Activated naive CD8-positive, alpha-beta T cell treated with anti-CD3 and anti-CD28 coated beads, Interleukin-2, amount 50 U/mL, for 16 hours (primary cell): ENCODE data around the gene CPNE2.
"Not testable (repeated sequence)": the region's sequence is repeated elsewhere in the genome, so short reads cannot be mapped to it uniquely, and the experiment has no call there.

Experiments
- DNase-seq: peaks from one replicate; pipeline ENCODE4 v3.0.0-alpha.2; 2020; ENCODE audit warnings: low read depth, low spot score

CPNE2 gene

DNA sequence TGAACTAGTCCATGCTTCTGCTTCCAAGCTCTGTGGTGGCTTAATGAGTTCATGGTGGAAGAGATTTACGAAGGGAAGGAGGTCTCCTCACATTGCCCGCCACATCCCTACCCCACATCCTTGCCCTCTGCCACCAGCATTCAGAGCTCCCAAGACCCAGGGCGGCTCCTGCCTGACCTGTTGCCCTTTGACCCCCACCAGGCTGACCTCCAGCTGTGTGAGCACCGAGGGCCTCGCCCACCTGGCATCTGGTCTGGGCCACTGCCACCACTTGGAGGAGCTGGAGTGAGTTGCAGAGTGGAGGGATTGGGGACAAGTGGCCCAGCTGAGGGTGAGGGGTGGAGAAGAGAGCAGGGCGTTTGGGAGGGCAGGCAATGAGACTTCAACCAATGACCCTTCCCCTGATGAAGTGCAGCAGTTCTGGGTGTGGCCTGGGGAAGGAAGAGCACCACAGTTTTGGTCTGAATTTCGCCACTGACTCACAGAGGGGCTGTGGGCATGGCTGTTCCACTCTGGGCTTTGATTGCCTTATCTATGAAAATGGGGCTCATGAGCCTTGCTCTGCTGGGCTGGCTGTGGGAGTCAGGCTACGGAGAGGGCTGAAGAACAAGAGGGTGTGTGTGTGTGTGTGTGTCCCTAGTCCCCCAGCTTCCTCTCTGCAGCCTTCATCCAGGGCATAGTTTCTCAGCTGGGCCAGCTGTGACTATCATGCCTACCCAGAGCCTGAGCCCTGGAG is 22.6 kb upstream of the CPNE2 start:
- DNase-seq, result no peak

DNA sequence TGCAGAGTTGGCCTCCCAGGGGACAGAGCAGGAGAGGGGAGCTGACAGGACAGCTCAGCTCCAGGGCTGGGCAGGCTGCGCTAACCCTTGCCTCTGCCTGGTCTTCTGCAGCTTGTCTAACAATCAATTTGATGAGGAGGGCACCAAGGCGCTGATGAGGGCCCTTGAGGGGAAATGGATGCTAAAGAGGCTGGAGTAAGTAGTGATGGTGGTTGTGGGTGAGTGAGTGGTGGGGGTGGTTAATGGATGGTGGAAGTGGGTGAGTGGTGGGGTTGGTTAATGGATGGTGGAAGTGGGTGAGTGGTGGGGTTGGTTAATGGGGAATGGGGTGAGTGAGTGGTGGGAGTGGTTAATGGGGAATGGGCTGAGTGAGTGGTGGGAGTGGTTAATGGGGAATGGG is 22.0 kb upstream of the CPNE2 start:
- no peak for DNase-seq

GRCh38 chr16:57071081-57071732 is 21.2 kb upstream of the CPNE2 start:
- not testable (repeated sequence) for DNase-seq

DNA sequence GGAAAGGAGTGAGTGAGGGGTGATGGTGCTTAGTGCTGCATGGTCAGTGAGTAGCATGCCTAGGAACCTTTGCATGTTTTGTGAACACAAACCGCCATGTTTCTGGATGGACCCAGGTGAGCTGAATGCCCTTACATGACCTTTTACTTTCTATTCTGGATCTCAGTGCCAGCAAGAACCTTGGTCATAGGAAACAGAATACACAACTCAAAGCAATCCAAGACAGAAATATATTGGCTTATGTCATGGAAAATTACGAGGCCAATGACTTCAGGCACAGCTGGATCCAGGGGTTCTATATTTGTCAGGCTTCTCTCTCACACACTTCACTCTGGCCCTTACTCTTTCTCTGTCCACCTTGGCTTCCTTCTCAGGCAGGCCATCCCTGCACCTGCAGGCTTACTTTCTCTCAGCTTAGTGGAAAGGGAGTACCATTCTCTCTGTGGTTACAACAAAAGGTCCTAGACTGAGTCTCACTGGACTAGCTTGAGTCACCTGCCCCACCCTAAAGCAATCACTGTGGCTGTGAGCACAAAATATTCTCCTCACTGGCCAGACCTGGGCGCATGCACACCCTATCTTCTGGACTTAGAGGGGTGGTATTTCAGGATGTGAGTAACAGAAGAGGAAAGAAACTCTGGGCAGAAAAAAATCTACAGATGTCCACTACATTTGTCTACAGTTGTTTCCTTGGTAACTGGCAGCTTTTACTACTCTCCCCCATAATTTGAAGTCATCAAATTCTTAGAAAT is 20.4 kb upstream of the CPNE2 start:
- no peak for DNase-seq

DNA sequence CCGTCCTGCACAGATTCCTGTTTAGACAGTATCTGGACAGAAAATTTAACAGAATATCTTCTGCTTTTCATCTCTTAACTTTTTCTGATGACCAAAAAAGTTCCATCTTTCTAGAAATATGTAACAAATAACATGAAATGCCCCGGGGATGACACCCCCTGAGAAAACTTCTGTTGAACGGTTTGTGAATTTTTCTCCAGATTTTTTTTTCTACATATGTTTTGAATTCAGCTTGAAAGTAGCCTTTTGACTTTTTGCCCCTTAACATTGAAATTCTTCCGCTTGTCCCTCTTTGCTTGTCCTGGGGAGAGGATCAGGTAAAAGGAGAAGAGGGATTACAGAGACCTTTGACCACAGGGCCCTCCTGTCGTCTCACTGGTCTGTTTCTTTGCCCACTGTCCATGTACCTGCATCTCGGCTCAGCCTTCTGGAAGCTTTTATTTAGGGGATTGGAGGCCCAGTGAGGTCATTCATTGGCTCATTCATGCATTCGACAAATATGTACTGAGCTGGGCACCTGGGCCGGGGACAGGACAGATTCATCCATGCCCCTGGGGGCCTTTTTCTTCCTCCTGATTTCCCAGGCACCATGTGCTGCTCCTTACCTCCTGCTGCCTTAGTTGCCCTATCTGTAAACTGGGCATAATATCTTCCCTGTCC is 19.6 kb upstream of the CPNE2 start:
- no peak for DNase-seq

DNA sequence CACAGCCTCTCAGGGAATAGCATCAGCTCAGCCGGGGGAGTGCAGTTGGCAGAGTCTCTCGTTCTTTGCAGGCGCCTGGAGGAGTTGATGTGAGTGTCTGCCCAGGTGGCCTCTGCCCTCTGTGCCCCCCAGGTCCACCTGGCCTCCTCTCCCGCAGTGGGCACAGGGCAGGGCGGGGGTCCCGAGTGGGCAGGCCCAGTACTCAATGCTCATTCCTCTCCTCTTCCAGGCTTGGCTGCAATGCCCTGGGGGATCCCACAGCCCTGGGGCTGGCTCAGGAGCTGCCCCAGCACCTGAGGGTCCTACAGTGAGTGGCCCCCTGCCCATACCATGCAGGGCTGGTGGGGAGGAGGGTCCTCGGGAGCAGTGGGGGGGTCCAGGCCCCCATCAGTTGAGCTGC is 14.7 kb upstream of the CPNE2 start:
- DNase-seq, result no peak

- no peak for DNase-seq
These were observed 10.6 kb upstream of the CPNE2 start for GRCh38 chr16:57081744-57082143.

DNA sequence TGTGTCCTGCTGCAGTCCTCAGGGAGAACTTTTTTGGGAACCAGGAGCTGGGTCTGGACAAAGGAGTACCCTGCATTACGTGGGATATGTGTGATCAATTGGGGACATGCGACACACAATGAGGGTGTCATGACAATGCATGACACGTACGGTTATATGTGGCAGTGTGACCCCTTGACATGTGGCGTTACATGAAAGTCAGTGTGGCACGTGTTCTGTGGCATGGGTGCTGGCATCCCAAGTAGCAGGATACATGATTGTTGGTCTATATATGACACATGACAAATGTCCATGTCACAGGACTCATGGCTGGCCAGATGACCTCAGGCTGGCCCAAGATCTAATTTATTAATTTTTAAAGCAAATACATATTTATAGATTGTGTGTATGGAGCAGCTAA is 9.7 kb upstream of the CPNE2 start:
- no peak for DNase-seq

DNA sequence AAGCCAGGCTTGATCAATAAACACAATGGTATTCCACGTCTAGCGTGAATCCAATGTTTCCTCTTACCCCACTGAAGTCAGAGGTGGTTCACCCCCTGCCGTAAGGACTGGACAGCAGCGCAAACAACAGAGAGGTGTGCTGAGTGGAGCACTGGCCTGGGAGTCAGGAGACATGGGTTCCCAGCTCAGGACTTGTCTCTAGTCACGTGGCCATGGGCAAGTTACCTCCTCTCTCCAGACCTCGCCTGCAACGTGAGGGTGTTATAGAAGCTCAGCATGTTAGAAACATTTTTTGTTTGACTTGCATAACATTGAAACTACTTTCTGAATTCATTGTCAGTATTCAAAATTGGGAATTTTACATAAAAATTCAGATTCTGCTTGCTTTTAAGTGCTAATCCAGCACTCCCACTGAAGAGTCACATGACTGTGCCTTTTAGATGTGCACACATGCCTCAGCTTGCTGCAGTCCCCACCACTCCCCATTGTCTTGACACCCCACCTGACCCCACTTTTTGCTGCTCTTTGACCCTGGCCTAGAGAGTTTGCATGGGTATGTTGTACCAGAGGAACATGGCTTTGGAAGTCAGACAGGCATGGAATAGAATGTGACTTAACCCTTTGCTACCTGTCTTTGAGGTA is 8.8 kb upstream of the CPNE2 start:
- DNase-seq, result no peak

- peak; percentile 45 for DNase-seq
These were observed 8.1 kb upstream of the CPNE2 start for GRCh38 chr16:57084257-57084770.

DNA sequence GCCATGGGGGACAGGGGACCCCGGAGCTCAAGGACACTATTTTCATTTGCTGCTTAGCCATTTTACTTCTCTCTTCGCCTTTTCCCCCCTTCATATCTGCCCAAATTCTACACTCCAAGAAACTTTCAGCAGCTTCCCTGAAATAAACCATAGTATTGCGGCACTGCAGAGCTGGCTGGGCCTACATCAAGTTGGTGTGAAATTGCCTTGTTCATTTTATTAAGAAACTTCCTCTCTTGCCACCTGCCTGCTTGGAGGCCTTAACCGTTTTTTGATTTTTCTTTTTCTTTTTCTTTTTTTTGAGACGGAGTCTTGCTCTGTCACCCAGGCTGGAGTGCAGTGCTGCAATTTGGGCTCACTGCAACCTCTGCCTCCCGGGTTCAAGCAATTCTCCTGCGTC is 7.4 kb upstream of the CPNE2 start:
- no peak for DNase-seq

- DNase-seq, result no peak
These were observed 5.4 kb upstream of the CPNE2 start for GRCh38 chr16:57087003-57087402.

- no peak for DNase-seq
These were observed 3.0 kb upstream of the CPNE2 start for GRCh38 chr16:57089406-57089805.

- no peak for DNase-seq
These were observed 996 bp upstream of the CPNE2 start for GRCh38 chr16:57091200-57091974.

DNA sequence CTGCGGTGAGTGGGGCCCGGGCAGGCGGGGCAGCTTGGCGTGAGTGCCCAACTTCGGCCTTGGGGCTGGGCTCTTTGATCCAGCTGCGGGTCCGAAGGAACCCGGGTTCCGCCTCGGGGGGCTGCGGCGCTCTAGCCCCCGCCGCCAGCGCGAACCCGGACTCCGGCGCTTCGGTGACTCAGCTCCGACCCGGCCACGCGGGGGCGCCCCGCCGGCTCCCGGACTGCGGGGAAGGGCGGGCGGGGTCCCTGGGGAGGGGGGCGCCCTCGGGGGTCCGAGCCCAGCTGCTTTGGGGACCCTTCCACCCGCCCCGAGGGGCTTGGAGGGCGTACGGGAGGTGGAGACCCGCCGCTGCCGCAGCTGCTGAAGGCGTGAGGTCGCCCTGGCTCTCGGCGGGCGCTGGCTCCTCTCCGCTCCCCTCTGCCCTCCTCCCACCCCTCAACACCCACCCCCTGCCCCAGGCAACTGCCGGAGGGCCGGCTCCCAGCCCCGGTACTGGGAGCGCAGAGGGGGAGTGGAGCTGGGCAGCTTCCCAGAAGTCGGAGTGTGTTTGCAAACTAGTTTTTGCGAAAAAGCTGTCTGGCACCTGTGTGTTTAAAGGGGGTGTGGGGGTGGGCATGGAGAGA is 516 bp downstream of the CPNE2 start:
- no peak for DNase-seq

GRCh38 chr16:57093666-57094564 is 1.5 kb downstream of the CPNE2 start:
- no peak for DNase-seq

- no peak for DNase-seq
These were observed 2.5 kb downstream of the CPNE2 start for GRCh38 chr16:57094911-57095310.

GRCh38 chr16:57096192-57096591 is 3.8 kb downstream of the CPNE2 start:
- no peak for DNase-seq

DNA sequence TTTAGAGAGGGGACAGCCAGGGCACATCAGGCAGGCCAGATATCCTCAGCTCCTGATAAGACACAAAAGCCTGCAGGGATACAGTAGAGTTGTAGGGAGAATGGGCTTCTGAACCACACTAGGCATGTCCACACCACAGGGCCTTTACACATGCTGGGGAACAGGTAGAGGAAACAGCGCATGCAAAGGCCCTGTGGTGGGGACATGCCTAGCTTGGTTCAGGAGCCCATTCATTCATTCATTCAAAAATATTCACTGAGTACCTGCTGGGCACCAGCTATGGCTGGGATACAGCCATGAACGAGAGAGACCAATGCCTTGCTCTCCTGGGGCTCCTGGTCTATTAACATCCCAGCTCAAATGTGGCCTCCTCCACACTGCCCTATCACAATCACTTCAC is 4.4 kb downstream of the CPNE2 start:
- DNase-seq, result no peak
